Measurements from ENCODE around the gene FRMPD1. TPM values are rescaled to one million over a fixed set of nuclear protein-coding genes. Genes with fewer than 3 reads are reported as not detected.
A peak's percentile ranks its signal among the peaks of the same experiment; 100 is the strongest.

FRMPD1 gene
- total RNA-seq, 1 donor from 2014 or later: 8.4 TPM

- DNase-seq (ENCODE audit: low read depth): no peak
Measured at GRCh38 chr9:37625758-37626147, 25.0 kb upstream of the FRMPD1 start.

DNA sequence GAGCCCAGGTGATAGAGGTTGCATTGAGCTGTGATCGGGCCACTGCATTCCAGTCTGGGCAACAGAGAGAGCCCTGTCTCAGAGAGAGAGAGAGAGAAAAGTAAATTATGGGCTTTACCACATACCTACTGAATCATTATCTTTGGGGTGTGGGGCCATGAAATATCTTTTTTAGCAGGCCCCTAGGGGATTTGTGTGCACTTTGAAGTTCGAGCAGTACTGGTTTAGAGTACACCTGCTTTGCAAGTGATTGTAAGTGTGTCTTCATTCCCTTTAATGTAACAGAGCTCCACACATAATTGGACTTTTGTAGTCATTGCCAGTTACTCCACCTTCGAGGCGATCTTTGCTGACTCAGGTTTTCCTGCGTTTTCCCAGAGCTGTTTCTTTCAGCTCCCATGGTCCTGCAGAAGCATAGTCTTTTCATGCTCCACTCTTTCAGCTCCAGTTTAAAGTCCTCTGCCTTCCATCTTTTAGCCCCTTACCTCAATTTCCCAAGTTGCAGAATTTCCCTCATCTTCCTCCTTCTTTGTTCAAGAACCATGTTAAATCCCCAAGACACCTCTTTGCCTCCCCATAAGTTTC is 24.0 kb upstream of the FRMPD1 start:
- no peak for DNase-seq (ENCODE audit: low read depth)

- DNase-seq (ENCODE audit: low read depth): no peak
Measured at GRCh38 chr9:37632479-37632878, 18.3 kb upstream of the FRMPD1 start.

GRCh38 chr9:37635808-37636207 is 14.9 kb upstream of the FRMPD1 start:
- DNase-seq (ENCODE audit: low read depth): no peak

- DNase-seq (ENCODE audit: low read depth): no peak
Measured at GRCh38 chr9:37636511-37637448, 14.0 kb upstream of the FRMPD1 start.

DNA sequence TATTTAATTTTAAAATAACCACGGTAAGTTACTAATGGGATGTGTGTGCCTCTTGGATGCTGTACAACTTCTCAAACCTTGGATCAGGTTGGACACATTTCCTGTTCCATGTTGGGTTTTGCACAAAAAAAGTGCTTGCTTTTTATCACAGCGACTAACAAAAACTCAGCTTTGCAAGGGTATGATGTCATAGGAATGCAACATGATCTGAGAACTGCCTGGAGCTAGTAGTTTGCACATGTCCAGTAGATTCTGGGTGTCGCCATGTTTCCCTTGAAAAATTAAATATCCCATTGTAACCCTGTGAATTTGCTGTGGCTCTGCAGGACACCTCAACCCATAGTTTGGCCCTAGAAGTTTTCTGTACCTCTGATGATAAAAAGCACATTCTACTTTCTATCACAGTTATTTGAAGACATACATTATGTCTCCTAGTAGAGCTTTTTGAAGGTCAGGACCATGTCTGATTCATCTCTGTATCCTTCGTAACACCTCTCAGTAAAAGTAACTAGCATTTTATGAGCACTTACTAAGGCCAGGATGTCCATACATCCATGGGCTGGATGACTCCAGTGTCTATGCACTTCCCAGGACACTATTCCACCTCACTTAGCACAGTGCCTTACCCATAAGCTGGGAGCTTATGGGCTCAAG is 11.5 kb upstream of the FRMPD1 start:
- no peak for DNase-seq (ENCODE audit: low read depth)

GRCh38 chr9:37639841-37640240 is 10.9 kb upstream of the FRMPD1 start:
- DNase-seq (ENCODE audit: low read depth): no peak

DNA sequence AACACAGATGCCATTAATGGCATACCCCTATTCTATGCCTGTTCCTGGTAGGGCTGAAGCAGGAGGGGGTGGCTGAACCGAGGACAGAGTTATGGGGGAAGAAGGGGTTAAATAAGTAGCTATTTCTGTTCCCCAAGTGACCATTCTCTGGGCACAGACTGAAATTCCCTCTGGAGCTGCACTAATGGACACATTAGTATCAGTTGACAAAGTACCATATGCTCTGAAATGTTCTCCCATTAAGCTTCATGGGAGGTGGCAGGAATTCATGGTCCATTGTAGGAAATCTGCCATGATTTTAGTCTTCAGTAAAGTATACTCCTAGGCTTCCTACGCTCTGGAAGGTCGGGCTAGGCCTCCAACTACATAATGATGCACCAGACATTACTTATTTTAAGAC is 10.5 kb upstream of the FRMPD1 start:
- DNase-seq (ENCODE audit: low read depth): no peak

GRCh38 chr9:37641331-37641730 is 9.4 kb upstream of the FRMPD1 start:
- DNase-seq (ENCODE audit: low read depth): no peak

- no peak for DNase-seq (ENCODE audit: low read depth)
Measured at GRCh38 chr9:37643214-37643613, 7.5 kb upstream of the FRMPD1 start.

DNA sequence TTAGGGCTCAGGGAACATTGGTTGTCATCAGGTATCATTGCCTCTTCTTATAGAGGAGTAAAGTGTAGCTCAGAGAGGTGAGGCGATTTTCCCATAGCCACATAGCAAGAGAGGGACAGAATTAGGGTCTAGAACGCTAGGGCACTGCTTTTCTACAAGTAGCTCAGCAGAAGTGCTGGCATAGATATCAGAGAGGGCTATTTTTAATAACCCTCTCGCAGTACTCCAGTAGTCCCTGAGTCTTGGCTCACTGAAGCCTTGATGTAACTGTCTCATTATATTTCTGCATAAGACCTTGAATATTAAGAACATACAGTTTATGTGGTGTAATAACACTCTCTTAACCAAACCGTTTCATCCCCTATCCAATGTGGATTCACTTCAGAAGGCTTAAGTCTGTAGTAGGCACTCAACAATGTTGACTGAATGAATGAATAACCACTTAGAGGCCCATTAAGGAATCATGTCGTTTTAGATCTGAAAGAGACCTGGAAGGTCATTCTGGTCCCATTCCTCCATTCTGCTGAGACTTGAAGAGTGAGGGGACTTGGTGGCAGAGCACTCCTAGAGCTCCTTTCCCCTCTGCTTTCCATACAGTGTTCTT is 4.7 kb upstream of the FRMPD1 start:
- DNase-seq (ENCODE audit: low read depth): no peak

- no peak for DNase-seq (ENCODE audit: low read depth)
Measured at GRCh38 chr9:37650299-37650872, 368 bp upstream of the FRMPD1 start.

- DNase-seq (ENCODE audit: low read depth): no peak
Measured at GRCh38 chr9:37652261-37652660, 1.5 kb downstream of the FRMPD1 start.

DNA sequence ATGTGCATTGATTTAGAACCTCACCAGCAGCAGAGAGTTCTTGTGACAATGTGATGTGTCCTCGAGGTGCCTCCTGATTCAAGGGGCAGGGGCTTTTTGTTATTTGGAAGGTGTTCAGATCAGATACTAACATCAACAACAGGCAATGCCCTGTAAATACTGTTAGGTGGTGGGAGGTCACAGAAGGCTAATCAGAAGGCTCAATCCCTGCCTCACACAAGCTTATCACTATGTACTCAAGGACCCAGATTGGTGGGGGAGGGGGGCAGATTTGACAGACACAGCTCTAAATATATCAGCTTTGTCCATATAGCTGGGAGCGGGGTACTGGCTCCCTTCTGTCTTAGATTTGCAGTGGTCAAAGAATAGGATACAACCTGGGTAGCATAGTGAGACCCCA is 2.6 kb downstream of the FRMPD1 start:
- DNase-seq (ENCODE audit: low read depth): no peak

- peak; percentile 21 for DNase-seq (ENCODE audit: low read depth)
Measured at GRCh38 chr9:37656936-37657335, 6.2 kb downstream of the FRMPD1 start.

- DNase-seq (ENCODE audit: low read depth): no peak
Measured at GRCh38 chr9:37660691-37661090, 9.9 kb downstream of the FRMPD1 start.

- no peak for DNase-seq (ENCODE audit: low read depth)
Measured at GRCh38 chr9:37663926-37664325, 13.2 kb downstream of the FRMPD1 start.

- no peak for DNase-seq (ENCODE audit: low read depth)
Measured at GRCh38 chr9:37667706-37668105, 17.0 kb downstream of the FRMPD1 start.

- peak; percentile 89 for DNase-seq (ENCODE audit: low read depth)
Measured at GRCh38 chr9:37668116-37668601, 17.4 kb downstream of the FRMPD1 start.

DNA sequence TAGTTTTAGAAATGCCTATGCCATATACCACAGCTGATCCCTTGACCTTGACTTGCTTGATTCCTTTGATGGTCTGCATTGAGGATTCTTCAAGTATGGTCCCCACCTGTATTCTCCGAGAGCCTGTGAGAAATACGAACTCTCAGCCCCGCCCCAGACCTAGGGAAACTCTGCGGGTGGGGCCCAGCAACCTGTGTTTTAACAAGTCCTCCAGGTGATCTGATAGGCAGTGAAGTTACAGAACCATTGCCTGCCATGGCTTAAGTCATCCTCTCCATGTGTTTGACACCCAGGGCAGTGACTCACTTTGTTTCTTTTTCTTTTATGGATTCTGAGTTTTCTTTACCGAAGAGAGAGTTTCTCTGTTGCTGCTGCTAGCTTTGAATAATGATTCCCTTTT is 18.5 kb downstream of the FRMPD1 start:
- no peak for DNase-seq (ENCODE audit: low read depth)

GRCh38 chr9:37675661-37676060 is 24.9 kb downstream of the FRMPD1 start:
- peak; percentile 40 for DNase-seq (ENCODE audit: low read depth)

Data from myocyte (in vitro differentiated cells).